Fibroblast of the aortic adventitia (primary cell): ENCODE results near the gene RUBCNL. TPM values are rescaled to one million over a fixed set of nuclear protein-coding genes. Genes with fewer than 3 reads are reported as not detected.
A peak's percentile ranks its signal among the peaks of the same experiment; 100 is the strongest.

Experiments
- DNase-seq: peaks from one replicate; pipeline ENCODE4 v3.0.0-alpha.2; 2010; ENCODE audit warnings: low read depth
- H3K4me3 ChIP-seq: 2 replicates; pipeline ENCODE4 v1.5.1; 2011; ENCODE audit warnings: low read depth, mild to moderate bottlenecking, control low read depth, low read length, moderate library complexity
- total RNA-seq: library from RNA; depleted of rRNA; stranded (reverse); fragments of >200 nt; gene quantifications from 2 replicates; pipeline ENCODE4 v1.2.3, GENCODE V29; 2012; ENCODE audit warnings: low replicate concordance
- TF ChIP-seq, protein P1 (sequence below): IDR thresholded peaks from 2 replicates; pipeline ENCODE4 v1.5.1; 2011; ENCODE audit warnings: mild to moderate bottlenecking, low read length, control low read depth, inconsistent platforms; ENCODE audit not compliant: insufficient read depth

The RUBCNL gene
- total RNA-seq, 1 donor = 4.6 TPM

DNA sequence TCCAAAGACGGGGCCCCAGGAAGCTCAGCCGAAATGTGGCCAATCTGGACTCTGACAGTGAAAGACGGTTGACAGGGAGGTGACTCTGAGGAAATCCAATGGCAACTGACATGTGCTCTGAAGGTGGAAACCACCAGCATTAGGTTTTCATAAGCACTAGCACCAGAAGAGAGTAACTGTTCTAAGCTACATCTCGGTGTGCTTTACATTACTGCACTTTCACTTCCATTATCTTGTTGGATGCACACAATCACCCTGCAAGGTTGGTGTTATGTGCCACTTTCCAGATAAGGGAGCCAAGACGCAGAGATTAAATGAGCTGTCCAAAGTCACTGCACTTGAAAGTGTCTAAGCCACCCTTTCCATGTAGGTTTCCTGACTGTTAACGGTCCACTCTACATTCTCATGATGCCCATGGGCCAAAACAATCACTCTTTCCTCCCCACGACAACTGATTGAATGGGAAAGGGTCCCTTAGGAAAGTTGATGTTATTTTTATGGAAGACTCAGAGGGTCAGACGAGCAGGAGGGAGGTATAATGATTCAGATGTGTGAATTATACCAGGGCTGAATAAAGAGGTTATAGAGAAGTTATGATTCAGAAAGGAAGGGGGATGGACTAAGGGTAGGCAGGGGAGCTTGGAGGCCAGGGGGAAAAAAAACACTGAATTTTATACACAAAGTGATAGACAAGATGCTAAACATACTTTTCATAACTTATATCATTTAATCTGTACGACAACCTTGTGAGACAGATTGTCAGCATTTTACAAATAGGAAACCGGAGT, 52.8 kb downstream of the RUBCNL start:
- TF ChIP-seq, protein P1, sequence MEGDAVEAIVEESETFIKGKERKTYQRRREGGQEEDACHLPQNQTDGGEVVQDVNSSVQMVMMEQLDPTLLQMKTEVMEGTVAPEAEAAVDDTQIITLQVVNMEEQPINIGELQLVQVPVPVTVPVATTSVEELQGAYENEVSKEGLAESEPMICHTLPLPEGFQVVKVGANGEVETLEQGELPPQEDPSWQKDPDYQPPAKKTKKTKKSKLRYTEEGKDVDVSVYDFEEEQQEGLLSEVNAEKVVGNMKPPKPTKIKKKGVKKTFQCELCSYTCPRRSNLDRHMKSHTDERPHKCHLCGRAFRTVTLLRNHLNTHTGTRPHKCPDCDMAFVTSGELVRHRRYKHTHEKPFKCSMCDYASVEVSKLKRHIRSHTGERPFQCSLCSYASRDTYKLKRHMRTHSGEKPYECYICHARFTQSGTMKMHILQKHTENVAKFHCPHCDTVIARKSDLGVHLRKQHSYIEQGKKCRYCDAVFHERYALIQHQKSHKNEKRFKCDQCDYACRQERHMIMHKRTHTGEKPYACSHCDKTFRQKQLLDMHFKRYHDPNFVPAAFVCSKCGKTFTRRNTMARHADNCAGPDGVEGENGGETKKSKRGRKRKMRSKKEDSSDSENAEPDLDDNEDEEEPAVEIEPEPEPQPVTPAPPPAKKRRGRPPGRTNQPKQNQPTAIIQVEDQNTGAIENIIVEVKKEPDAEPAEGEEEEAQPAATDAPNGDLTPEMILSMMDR = no peak
- DNase-seq = no peak
- no peak overlapping the region for H3K4me3 ChIP-seq

DNA sequence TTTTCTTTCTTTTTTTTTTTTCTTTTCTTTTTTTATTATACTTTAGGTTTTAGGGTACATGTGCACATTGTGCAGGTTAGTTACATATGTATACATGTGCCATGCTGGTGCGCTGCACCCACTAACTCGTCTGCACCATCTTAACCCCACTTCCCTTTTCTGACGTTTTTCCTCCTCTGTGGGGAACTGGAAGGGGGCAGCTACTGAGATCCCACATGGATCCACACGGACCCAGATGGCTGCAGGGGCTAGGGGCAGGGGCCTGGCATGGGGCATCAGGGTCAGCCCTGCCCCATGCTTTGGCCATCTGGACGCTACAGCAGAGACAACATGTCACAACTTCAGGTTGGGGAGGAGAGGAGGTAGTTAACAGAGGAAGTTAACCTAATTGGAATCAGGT, 54.3 kb downstream of the RUBCNL start:
- TF ChIP-seq, protein P1 = no peak
- no peak for DNase-seq
- no peak overlapping the region for H3K4me3 ChIP-seq

DNA sequence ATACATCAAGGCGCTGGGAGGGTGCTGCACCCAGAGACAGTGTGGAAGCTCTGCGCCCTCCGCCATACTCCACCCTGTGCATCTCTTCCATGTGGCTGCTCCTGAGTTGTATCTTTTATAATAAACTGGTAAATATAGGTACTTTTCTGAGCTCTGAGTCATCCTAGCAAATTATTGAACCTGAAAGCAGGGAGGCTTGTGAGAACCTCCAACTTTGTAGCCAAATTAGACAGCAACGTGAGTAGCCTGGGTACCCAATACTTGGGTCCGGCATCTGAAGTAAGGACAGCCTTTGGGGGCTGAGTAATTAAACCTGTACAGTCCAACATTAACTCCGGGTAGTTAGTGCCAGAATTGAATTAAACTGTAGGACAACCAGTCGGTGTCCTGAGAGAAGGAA, 57.4 kb downstream of the RUBCNL start:
- no peak for DNase-seq
- TF ChIP-seq, protein P1 = no peak
- H3K4me3 ChIP-seq = no peak overlapping the region

DNA sequence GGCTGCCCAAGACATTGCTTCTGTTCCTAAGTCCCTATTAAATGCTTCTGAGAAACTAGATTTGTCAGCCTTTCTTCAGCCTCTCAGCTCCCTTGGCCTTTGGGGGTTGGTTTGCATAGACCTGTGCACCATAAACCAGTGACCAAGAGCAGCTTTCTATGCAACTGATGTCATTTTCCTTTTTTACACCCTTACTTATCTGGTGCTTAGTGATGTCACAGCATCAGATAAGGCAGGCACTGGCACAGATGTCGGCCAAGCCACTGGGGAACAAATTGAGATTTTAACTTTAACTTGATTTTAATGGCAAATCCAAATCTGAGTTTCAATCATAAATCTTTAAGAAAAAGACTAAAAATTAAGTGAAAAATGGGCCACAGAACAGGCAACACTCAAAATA, 59.8 kb downstream of the RUBCNL start:
- H3K4me3 ChIP-seq = no peak overlapping the region
- TF ChIP-seq, protein P1 = no peak
- no peak for DNase-seq

DNA sequence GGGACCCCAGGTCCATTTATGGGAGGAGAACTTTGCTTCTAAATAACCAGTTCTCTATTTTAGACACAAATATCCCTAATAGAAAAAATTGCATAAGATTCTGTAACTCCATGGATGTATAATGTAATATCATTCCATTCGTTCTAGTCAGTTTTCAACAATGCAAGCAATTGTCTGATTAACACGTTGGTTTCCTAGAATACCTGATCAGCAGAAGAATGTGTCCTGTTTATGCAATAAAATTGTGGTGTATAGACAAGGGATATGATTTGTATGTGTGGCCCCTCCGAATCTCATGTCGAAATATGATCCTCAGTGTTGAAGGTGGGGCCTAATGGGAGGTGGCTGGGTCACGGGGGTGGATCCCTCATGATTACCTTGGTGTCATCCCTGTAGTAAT, 62.1 kb downstream of the RUBCNL start:
- DNase-seq = peak; percentile 59
- TF ChIP-seq, protein P1 = no peak
- H3K4me3 ChIP-seq = no peak overlapping the region

DNA sequence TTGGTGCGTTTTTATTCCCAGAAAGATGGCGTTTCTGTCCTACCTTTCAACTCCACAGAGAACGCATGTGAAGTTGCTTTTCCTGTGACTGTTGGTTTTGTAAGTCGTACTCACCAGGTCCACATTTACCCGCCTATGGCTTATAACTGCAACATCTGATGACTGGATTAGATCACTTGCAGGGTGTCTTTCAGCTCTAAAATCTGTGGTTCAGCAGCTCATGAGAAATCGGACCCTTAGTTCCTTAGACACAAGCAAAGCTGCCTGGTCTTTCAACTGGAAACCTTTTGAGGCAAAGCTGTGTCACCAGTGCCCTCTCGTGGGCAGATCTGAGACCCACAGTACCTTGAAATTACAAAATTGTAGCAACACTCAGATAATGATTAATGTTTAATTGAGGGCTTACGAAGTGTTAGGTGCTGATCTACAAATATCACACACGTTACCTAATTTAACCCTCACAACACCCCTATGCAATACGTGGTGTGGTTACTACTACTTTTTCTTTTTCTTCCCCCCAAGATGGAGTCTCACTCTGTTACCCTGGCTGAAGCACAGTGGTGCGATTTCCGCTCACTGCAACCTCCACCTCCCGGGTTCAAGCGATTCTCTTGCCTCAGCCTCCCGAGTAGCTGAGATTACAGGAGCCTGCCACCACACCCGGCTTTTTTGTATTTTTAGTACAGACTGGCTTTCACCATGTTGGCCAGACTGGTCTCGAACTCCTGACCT, 65.4 kb downstream of the RUBCNL start:
- peak; percentile 82 for DNase-seq
- TF ChIP-seq, protein P1 = peak; percentile 86
- no peak overlapping the region for H3K4me3 ChIP-seq
